ENCODE measurements around the gene SYTL2.

The SYTL2 gene

GRCh38 chr11:85769771-85770170 is 41.2 kb downstream of the SYTL2 start:
- no peak for TF ChIP-seq RAD21 (IDR thresholded peaks at IDR 0.05; ENCODE audit: low read depth)
- no peak for TF ChIP-seq CREB1 (IDR thresholded peaks at IDR 0.05; ENCODE audit: low read depth)
- TF ChIP-seq YY1 (IDR thresholded peaks at IDR 0.05; ENCODE audit: low read depth): no peak
- no peak for TF ChIP-seq USF1 (IDR thresholded peaks at IDR 0.05)
- no peak for TF ChIP-seq TEAD4 (IDR thresholded peaks at IDR 0.05)
- TF ChIP-seq TAF1 (IDR thresholded peaks at IDR 0.05; ENCODE audit: low read depth): no peak
- no peak for TF ChIP-seq REST (IDR thresholded peaks at IDR 0.05; ENCODE audit: low read depth)
- no peak for TF ChIP-seq NFIC (IDR thresholded peaks at IDR 0.05)
- no peak for TF ChIP-seq EGR1 (IDR thresholded peaks at IDR 0.05)
- TF ChIP-seq MAX (IDR thresholded peaks at IDR 0.05): no peak
- no peak for TF ChIP-seq TCF12 (IDR thresholded peaks at IDR 0.05; ENCODE audit: low read depth)

- TF ChIP-seq NFIC (IDR thresholded peaks at IDR 0.05) (no peak), EP300 (IDR thresholded peaks at IDR 0.05; ENCODE audit: borderline replicate concordance) (no peak), ZBTB7A (IDR thresholded peaks at IDR 0.05; ENCODE audit: low read depth) (no peak)
These were observed 42.3 kb downstream of the SYTL2 start for GRCh38 chr11:85768473-85769146.

- TF ChIP-seq USF1 (IDR thresholded peaks at IDR 0.05) (no peak), EGR1 (IDR thresholded peaks at IDR 0.05) (no peak), FOXM1 (IDR thresholded peaks at IDR 0.05; ENCODE audit: borderline replicate concordance, low read depth) (no peak)
These were observed 43.5 kb downstream of the SYTL2 start for GRCh38 chr11:85767246-85767945.

- TF ChIP-seq EP300 (IDR thresholded peaks at IDR 0.05; ENCODE audit: borderline replicate concordance): no peak
- no peak for TF ChIP-seq CREB1 (IDR thresholded peaks at IDR 0.05; ENCODE audit: low read depth)
- TF ChIP-seq NFIC (IDR thresholded peaks at IDR 0.05): no peak
- no peak for TF ChIP-seq TEAD4 (IDR thresholded peaks at IDR 0.05)
These were observed 44.2 kb downstream of the SYTL2 start for GRCh38 chr11:85766721-85767161.

GRCh38 chr11:85764796-85765195 is 46.1 kb downstream of the SYTL2 start:
- no peak for TF ChIP-seq USF1 (IDR thresholded peaks at IDR 0.05)
- TF ChIP-seq TEAD4 (IDR thresholded peaks at IDR 0.05): no peak

GRCh38 chr11:85762226-85762625 is 48.7 kb downstream of the SYTL2 start:
- TF ChIP-seq CEBPB (IDR thresholded peaks at IDR 0.05) (no peak), CREB1 (IDR thresholded peaks at IDR 0.05; ENCODE audit: low read depth) (no peak), EGR1 (IDR thresholded peaks at IDR 0.05) (no peak), TCF12 (IDR thresholded peaks at IDR 0.05; ENCODE audit: low read depth) (no peak), USF1 (IDR thresholded peaks at IDR 0.05) (no peak), NFIC (IDR thresholded peaks at IDR 0.05) (no peak), TEAD4 (IDR thresholded peaks at IDR 0.05) (no peak), YY1 (IDR thresholded peaks at IDR 0.05; ENCODE audit: low read depth) (no peak), EP300 (IDR thresholded peaks at IDR 0.05; ENCODE audit: borderline replicate concordance) (no peak)

GRCh38 chr11:85759915-85760314 is 51.0 kb downstream of the SYTL2 start:
- TF ChIP-seq CEBPB (IDR thresholded peaks at IDR 0.05) (peak; percentile 36; the same call in 1 of the 2 replicates), TAF1 (IDR thresholded peaks at IDR 0.05; ENCODE audit: low read depth) (no peak), RAD21 (IDR thresholded peaks at IDR 0.05; ENCODE audit: low read depth) (no peak)

GRCh38 chr11:85758480-85759039 is 52.4 kb downstream of the SYTL2 start:
- TF ChIP-seq CEBPB (IDR thresholded peaks at IDR 0.05): no peak
- no peak for TF ChIP-seq NFIC (IDR thresholded peaks at IDR 0.05)
- TF ChIP-seq ZBTB7A (IDR thresholded peaks at IDR 0.05; ENCODE audit: low read depth): no peak
- no peak for TF ChIP-seq REST (IDR thresholded peaks at IDR 0.05; ENCODE audit: low read depth)
- TF ChIP-seq TEAD4 (IDR thresholded peaks at IDR 0.05): no peak
- no peak for TF ChIP-seq MAX (IDR thresholded peaks at IDR 0.05)
- TF ChIP-seq TCF12 (IDR thresholded peaks at IDR 0.05; ENCODE audit: low read depth): no peak
- no peak for TF ChIP-seq RAD21 (IDR thresholded peaks at IDR 0.05; ENCODE audit: low read depth)
- no peak for TF ChIP-seq EP300 (IDR thresholded peaks at IDR 0.05; ENCODE audit: borderline replicate concordance)
- TF ChIP-seq CREB1 (IDR thresholded peaks at IDR 0.05; ENCODE audit: low read depth): no peak
- no peak for TF ChIP-seq TAF1 (IDR thresholded peaks at IDR 0.05; ENCODE audit: low read depth)
- no peak for TF ChIP-seq FOXM1 (IDR thresholded peaks at IDR 0.05; ENCODE audit: borderline replicate concordance, low read depth)
- TF ChIP-seq YY1 (IDR thresholded peaks at IDR 0.05; ENCODE audit: low read depth): no peak
- TF ChIP-seq USF1 (IDR thresholded peaks at IDR 0.05): no peak
- TF ChIP-seq EGR1 (IDR thresholded peaks at IDR 0.05): no peak
